ENCODE data around the gene ARAP1.

The ARAP1 gene

DNA sequence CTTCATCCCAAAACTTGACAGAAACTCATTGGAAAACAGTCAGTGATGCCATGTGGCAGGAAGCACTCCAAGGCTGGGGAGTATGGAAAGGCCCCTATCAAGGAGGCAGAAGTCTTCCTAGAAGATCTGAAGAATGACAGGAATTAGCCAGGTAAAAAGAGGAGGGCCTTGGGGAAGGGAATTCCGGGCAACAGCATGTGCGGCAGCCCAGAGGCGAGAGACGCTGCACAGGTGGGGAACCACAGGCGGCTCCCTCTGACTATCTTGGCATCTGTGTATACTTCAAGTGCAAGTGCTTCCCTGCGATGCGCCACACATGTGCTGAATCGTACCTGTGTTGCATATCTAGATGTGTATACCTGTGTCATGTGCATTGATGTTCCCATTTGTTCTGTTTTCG is 90.7 kb downstream of the ARAP1 start:
- no peak for DNase-seq (ENCODE audit: low read depth)
- H3K4me3 ChIP-seq (ENCODE audit: low read depth, low read length) = no peak overlapping the region
- TF ChIP-seq, protein P1, sequence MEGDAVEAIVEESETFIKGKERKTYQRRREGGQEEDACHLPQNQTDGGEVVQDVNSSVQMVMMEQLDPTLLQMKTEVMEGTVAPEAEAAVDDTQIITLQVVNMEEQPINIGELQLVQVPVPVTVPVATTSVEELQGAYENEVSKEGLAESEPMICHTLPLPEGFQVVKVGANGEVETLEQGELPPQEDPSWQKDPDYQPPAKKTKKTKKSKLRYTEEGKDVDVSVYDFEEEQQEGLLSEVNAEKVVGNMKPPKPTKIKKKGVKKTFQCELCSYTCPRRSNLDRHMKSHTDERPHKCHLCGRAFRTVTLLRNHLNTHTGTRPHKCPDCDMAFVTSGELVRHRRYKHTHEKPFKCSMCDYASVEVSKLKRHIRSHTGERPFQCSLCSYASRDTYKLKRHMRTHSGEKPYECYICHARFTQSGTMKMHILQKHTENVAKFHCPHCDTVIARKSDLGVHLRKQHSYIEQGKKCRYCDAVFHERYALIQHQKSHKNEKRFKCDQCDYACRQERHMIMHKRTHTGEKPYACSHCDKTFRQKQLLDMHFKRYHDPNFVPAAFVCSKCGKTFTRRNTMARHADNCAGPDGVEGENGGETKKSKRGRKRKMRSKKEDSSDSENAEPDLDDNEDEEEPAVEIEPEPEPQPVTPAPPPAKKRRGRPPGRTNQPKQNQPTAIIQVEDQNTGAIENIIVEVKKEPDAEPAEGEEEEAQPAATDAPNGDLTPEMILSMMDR (IDR thresholded peaks at IDR 0.05; ENCODE audit: control insufficient read depth, extremely low read depth, insufficient read depth) = no peak

DNA sequence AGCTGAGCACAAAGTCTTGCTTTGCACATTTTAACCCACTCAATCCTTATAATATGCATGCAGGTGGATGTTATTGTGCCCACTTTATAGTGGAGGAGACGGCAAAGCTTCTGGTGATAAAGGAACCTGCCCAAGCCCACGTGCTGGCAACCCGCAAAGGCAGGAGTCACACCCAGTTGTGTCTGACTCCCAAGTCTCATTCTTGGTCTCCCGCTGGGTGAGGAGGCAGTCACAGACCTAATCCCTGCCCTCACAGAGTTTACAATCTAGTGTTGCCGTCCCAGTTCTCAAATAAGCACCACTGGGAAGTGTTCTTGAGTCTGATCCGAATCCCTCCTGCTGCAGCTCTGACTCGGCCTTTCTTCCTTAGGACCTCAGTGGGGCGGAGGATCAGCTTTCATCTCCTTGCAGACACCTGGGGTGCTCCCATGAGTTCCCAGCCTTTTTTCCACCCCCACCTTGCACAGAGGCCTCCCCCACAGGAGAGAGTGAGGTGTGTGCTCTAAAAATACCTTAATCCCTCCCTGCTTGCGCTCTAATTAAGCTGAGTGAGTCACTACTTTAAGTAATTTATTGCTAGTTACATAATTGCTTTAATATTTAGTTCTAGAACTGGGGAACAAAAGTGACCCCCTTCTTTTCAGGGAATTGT is 93.1 kb downstream of the ARAP1 start:
- no peak overlapping the region for H3K4me3 ChIP-seq (ENCODE audit: low read depth, low read length)
- DNase-seq (ENCODE audit: low read depth) = no peak
- TF ChIP-seq, protein P1 (IDR thresholded peaks at IDR 0.05; ENCODE audit: control insufficient read depth, extremely low read depth, insufficient read depth) = no peak

DNA sequence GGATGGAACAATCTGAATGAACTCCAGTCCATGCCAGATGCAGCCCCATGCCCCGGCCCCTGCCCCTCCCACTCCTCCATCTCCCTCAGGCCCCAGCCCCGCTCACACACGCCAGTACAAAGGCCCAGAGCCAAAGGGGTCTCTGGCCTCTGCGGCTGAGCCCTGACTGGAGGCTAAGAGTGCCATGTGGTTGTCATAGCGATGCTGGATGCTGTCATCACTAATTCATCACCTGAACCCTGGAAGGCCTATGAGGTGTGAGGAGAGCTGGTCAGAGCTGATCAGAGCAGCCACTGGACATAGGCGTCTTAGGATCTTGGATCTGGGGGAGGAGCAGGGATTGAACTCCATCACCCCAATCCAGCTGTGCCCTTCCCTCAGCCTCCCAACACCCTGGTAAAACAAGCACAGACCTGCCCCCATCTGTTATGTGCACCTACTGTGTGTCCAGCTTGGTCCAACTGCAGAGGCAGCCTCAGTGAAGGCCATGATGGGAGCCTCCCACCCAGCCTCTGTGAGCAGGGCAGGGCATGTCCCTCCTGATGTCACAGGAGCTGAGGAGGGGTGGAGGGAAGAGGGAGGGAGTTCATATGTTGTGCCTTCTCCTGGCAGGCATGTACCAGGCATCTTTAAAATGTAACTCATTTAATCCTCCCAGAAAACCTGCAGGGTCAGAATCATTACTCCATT is 94.7 kb downstream of the ARAP1 start:
- no peak overlapping the region for H3K4me3 ChIP-seq (ENCODE audit: low read depth, low read length)
- TF ChIP-seq, protein P1 (IDR thresholded peaks at IDR 0.05; ENCODE audit: control insufficient read depth, extremely low read depth, insufficient read depth) = no peak
- no peak for DNase-seq (ENCODE audit: low read depth)

DNA sequence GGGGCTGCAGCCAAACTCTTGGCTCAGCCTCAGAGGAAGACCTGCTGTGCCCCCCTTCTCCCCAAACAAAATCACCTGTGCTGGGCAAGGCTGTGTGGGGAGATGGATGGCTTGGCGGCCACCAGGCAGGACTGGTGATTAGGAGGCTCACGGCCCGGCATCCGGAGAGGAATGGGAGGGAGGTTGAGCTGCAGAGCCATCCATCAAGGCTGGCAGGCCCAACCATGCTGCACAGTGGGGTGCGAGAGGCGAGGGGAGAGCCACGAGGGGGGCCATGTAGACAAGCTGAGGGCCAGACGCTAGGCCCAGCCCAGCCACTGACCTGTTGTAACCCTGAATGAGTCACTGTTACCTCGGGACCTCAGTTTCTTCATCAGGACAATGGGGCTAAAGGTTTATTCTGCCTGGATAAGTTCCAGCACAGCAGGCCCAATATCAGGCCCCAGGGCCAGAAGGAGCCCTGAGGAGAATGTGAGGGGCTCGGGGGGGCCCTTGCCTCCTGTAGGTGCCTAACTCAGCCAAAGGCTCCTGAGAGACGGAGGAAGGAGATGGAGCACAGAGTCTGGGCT is 96.2 kb downstream of the ARAP1 start:
- DNase-seq (ENCODE audit: low read depth) = no peak
- TF ChIP-seq, protein P1 (IDR thresholded peaks at IDR 0.05; ENCODE audit: control insufficient read depth, extremely low read depth, insufficient read depth) = no peak

DNA sequence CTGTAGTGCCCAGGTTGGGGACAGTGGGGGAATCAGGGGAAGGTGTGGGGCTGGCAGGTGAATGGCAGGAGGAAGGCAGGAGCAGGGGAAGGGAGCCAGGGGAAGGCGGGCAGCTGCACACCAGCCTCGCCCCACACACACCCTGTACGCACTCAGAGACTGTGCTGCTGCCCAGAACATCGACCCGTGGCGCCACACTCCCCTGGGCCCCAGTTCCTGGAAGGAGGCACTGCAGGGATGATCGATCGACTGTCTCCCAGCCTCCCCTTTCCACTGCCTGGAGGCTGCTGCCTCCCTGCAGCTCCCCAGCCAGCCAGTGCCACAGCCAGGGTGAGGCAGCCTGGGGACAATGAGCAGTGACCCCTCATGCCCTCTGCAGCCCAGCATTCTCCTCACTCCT is 97.2 kb downstream of the ARAP1 start:
- no peak overlapping the region for H3K4me3 ChIP-seq (ENCODE audit: low read depth, low read length)
- TF ChIP-seq, protein P1 (IDR thresholded peaks at IDR 0.05; ENCODE audit: control insufficient read depth, extremely low read depth, insufficient read depth) = no peak
- DNase-seq (ENCODE audit: low read depth) = no peak

More for the DNA sequence above, 96.2 kb downstream of the ARAP1 start:
- H3K4me3 ChIP-seq (ENCODE audit: low read depth, low read length) = no peak overlapping the region

DNA sequence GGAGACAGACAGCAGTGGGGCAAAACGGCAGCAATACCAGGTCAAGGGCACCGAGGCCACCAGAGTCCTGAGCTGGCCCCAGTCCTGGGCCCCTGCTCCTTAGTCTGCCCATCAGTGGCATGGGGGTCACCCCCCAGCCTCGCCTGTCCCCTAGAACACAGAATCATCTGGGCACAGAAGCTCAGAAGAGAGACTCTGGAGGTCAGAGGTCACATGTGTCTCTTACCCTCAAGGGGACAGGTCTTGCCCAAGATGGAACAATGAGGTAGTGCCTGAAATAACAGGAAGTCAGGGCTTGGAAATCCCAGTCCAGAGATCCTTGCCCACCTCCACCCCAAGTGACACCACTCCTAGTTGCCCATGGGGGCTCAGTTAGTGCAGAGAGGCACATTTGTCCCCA is 98.6 kb downstream of the ARAP1 start:
- TF ChIP-seq, protein P1 (IDR thresholded peaks at IDR 0.05; ENCODE audit: control insufficient read depth, extremely low read depth, insufficient read depth) = no peak
- no peak overlapping the region for H3K4me3 ChIP-seq (ENCODE audit: low read depth, low read length)
- no peak for DNase-seq (ENCODE audit: low read depth)
